OCI-LY1 (cell line): ENCODE data around the gene ZDHHC9.

Experiments used
- H2AFZ ChIP-seq: fragments of 200-600 bp; sonication (generic), shearing (Covaris generic); 2 replicates; pipeline ENCODE4 v1.6.0; 2014; ENCODE audit warnings: antibody characterized with exemption, mild to moderate bottlenecking, low read length
- H3F3A ChIP-seq: fragments of 200-600 bp; sonication (generic), shearing (Covaris generic); 2 replicates; pipeline ENCODE4 v1.6.0; 2014; ENCODE audit warnings: mild to moderate bottlenecking, antibody characterized with exemption, low read length, moderate library complexity; ENCODE audit not compliant: insufficient read depth
- H3K27ac ChIP-seq: fragments of 200-600 bp; sonication (generic); 2 replicates; pipeline ENCODE4 v1.5.1; 2014; ENCODE audit warnings: low read length, mixed run types, mild to moderate bottlenecking, low read depth; ENCODE audit not compliant: poor library complexity, severe bottlenecking
- H3K27me3 ChIP-seq: fragments of 200-600 bp; sonication (generic); 2 replicates; pipeline ENCODE4 v1.6.0; 2014; ENCODE audit warnings: antibody characterized with exemption, mild to moderate bottlenecking, low read length, moderate library complexity; ENCODE audit not compliant: insufficient read depth
- H3K36me3 ChIP-seq: fragments of 200-600 bp; sonication (generic); 2 replicates; pipeline ENCODE4 v1.6.1; 2014; ENCODE audit warnings: mild to moderate bottlenecking, antibody characterized with exemption, low read length, moderate library complexity, mixed read lengths; ENCODE audit not compliant: insufficient read depth
- H3K4me1 ChIP-seq: fragments of 200-600 bp; sonication (generic); 2 replicates; pipeline ENCODE4 v1.5.1; 2014; ENCODE audit warnings: mild to moderate bottlenecking, low read length, moderate library complexity; ENCODE audit not compliant: insufficient read depth, severe bottlenecking
- H3K4me2 ChIP-seq: fragments of 200-600 bp; sonication (generic), shearing (Covaris generic); 2 replicates; pipeline ENCODE4 v1.6.1; 2014; ENCODE audit warnings: low read length
- H3K4me3 ChIP-seq: fragments of 200-600 bp; sonication (generic); 2 replicates; pipeline ENCODE4 v1.5.1; 2014; ENCODE audit warnings: low read length, low read depth, mild to moderate bottlenecking, mixed read lengths; ENCODE audit not compliant: poor library complexity, severe bottlenecking
- H3K79me2 ChIP-seq: fragments of 200-600 bp; shearing (Covaris generic); 2 replicates; pipeline ENCODE4 v1.6.1; 2016; ENCODE audit warnings: mixed run types, low read length, mixed read lengths; ENCODE audit not compliant: insufficient read depth
- H3K9ac ChIP-seq: fragments of 200-600 bp; sonication (generic), shearing (Covaris generic); 2 replicates; pipeline ENCODE4 v1.6.1; 2014; ENCODE audit warnings: mild to moderate bottlenecking, low read length, mixed read lengths
- H3K9me2 ChIP-seq: fragments of 200-600 bp; sonication (generic), shearing (Covaris generic); 2 replicates; pipeline ENCODE4 v1.6.1; 2014; ENCODE audit warnings: low read depth, mild to moderate bottlenecking, low read length, mixed read lengths
- H3K9me3 ChIP-seq: fragments of 200-600 bp; shearing (Covaris generic); 2 replicates; pipeline ENCODE4 v1.6.1; 2014; ENCODE audit warnings: low read length, mixed read lengths
- H4K20me1 ChIP-seq: fragments of 200-600 bp; sonication (generic), shearing (Covaris generic); 2 replicates; pipeline ENCODE4 v1.6.0; 2016; ENCODE audit warnings: mild to moderate bottlenecking, low read length; ENCODE audit not compliant: insufficient read depth
- EZH2 ChIP-seq: fragments of 200-600 bp; sonication (generic), shearing (Covaris generic); IDR thresholded peaks from 2 replicates; pipeline ENCODE4 v1.8.0; 2017; ENCODE audit warnings: borderline replicate concordance, mixed run types, mild to moderate bottlenecking, antibody characterized with exemption, low read length, moderate library complexity, mixed read lengths
- TF ChIP-seq, protein P1 (sequence below): fragments of 200-600 bp; sonication (generic), shearing (Covaris generic); IDR thresholded peaks from 2 replicates; pipeline ENCODE4 v1.5.1; 2017; ENCODE audit warnings: mild to moderate bottlenecking, antibody characterized with exemption, low read length, moderate library complexity, mixed read lengths

Gene ZDHHC9

DNA sequence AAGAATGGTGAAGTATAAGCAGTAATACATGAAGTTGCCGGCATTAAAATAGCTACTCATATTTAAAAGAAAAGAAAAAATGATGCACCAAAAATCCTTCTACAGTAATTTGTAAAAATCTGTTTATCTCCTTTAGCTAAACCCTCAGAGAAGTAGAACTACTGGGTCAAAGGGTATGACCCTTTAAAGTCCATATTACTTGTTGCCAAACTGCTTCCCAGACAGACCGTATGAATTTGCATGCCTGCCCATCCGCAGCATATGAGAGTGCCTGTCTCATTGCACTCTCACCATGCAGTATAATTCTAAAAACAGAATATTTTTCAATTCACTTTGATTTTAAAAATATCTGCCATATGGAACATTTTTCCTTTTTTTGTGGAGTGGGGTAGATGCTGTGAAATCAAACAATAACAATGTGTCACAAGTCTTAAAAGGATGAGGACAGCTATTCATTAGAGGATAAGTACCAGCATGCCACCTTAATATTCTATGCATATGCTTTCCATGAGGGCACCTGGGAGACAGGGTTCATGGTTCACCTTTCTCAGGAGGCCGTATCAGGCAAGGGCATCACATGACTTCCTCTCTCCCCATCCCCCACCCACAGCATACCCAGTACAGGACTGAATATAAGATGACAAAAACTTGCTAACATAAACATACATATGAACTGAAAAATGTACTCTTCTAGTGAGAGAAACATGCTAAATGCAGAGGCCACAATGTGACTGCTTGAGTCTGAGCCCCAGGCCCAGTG is 17.8 kb downstream of the ZDHHC9 start:
- peak overlapping the region; percentile 83 for H3K27ac ChIP-seq
- H3K9ac ChIP-seq = no peak overlapping the region
- no peaks in the 10 kb centered on the region for H3K9me3 ChIP-seq
- no peaks in the 10 kb centered on the region for H3K9me2 ChIP-seq
- peak overlapping the region; percentile 9; the same call in 1 of the 2 replicates for H3K4me2 ChIP-seq
- no peak for TF ChIP-seq EZH2
- TF ChIP-seq, protein P1, sequence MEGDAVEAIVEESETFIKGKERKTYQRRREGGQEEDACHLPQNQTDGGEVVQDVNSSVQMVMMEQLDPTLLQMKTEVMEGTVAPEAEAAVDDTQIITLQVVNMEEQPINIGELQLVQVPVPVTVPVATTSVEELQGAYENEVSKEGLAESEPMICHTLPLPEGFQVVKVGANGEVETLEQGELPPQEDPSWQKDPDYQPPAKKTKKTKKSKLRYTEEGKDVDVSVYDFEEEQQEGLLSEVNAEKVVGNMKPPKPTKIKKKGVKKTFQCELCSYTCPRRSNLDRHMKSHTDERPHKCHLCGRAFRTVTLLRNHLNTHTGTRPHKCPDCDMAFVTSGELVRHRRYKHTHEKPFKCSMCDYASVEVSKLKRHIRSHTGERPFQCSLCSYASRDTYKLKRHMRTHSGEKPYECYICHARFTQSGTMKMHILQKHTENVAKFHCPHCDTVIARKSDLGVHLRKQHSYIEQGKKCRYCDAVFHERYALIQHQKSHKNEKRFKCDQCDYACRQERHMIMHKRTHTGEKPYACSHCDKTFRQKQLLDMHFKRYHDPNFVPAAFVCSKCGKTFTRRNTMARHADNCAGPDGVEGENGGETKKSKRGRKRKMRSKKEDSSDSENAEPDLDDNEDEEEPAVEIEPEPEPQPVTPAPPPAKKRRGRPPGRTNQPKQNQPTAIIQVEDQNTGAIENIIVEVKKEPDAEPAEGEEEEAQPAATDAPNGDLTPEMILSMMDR = no peak
- H3F3A ChIP-seq = no peaks in the 10 kb centered on the region
- no peak overlapping the region for H2AFZ ChIP-seq
- no peaks in the 10 kb centered on the region for H4K20me1 ChIP-seq
- peaks cover 26% of the 10 kb centered on the region for H3K4me1 ChIP-seq
- no peaks in the 10 kb centered on the region for H3K79me2 ChIP-seq
- H3K36me3 ChIP-seq = peaks cover 25% of the 10 kb centered on the region
- no peaks in the 10 kb centered on the region for H3K27me3 ChIP-seq
- no peak overlapping the region for H3K4me3 ChIP-seq

GRCh38 chrX:129824620-129825019 is 19.1 kb downstream of the ZDHHC9 start:
- no peak overlapping the region for H3K4me2 ChIP-seq
- H3K27me3 ChIP-seq = no peaks in the 10 kb centered on the region
- H2AFZ ChIP-seq = no peak overlapping the region
- no peak overlapping the region for H3K4me3 ChIP-seq
- no peak overlapping the region for H3K27ac ChIP-seq
- no peaks in the 10 kb centered on the region for H3K79me2 ChIP-seq
- peaks cover 22% of the 10 kb centered on the region for H3K36me3 ChIP-seq
- TF ChIP-seq, protein P1 = no peak
- no peak for TF ChIP-seq EZH2
- no peaks in the 10 kb centered on the region for H4K20me1 ChIP-seq
- no peak overlapping the region for H3K9ac ChIP-seq
- H3K4me1 ChIP-seq = peaks cover 26% of the 10 kb centered on the region
- H3K9me3 ChIP-seq = no peaks in the 10 kb centered on the region
- no peaks in the 10 kb centered on the region for H3K9me2 ChIP-seq
- H3F3A ChIP-seq = no peaks in the 10 kb centered on the region

DNA sequence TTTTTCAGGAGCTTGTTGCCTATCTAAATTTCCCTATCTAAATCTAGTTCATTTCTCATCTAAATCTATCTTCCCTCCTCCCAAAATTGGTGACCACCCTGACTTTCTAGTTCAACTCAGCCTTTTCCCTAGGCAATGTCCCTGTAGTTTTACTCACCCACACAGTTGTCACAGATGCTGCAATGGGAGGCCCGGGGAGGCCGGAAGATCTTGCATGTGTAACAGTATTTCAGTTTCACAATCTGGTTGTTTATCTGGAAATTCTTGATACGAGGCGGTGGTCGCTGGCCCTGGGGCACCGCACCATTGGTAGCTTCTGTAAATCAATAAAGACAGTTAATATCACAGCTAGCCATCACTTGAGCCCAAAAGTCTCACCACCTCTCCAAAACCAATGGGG is 20.2 kb downstream of the ZDHHC9 start:
- Histone ChIP-seq H2AFZ (no peak overlapping the region), H3K27me3 (no peaks in the 10 kb centered on the region), H3K9me3 (no peaks in the 10 kb centered on the region), H3K79me2 (no peaks in the 10 kb centered on the region), H3F3A (no peaks in the 10 kb centered on the region), H3K4me1 (peaks cover 26% of the 10 kb centered on the region), H3K27ac (peak overlapping the region; percentile 74), H3K9me2 (no peaks in the 10 kb centered on the region), H3K9ac (peak overlapping the region; percentile 32; the same call in 1 of the 2 replicates), H3K4me2 (peak overlapping the region; percentile 23; the same call in 1 of the 2 replicates), H3K36me3 (peaks cover 12% of the 10 kb centered on the region), H4K20me1 (no peaks in the 10 kb centered on the region), H3K4me3 (no peak overlapping the region)
- no peak for TF ChIP-seq EZH2
- TF ChIP-seq, protein P1 = no peak
